Stimulated activated CD4-positive, alpha-beta T cell treated with anti-CD3 and anti-CD28 coated beads, Interleukin-4, amount 100 ng/mL, for 24 hours (primary cell): ENCODE results near the gene CACNA1G.

ENCODE experiments used
- DNase-seq: peaks from one replicate; pipeline ENCODE4 v3.0.0-alpha.2; 2020

CACNA1G gene

DNA sequence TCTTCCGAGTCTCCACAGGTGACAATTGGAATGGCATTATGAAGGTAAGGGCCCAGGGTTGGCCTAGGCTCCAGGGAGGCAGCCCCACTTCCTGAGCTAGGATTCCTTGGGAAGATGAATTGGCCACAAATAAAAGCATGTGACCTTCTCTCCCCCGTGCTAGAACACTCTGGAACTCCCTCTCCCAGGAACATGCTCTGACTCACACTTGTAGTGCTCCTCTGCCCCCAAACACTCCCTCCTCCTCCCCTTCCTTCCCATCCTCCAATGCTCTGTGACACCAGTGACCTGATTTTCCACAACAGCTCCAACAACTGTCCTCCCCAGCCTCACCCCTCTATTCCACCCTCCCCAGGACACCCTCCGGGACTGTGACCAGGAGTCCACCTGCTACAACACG, 57.8 kb downstream of the CACNA1G start:
- DNase-seq: no peak

DNA sequence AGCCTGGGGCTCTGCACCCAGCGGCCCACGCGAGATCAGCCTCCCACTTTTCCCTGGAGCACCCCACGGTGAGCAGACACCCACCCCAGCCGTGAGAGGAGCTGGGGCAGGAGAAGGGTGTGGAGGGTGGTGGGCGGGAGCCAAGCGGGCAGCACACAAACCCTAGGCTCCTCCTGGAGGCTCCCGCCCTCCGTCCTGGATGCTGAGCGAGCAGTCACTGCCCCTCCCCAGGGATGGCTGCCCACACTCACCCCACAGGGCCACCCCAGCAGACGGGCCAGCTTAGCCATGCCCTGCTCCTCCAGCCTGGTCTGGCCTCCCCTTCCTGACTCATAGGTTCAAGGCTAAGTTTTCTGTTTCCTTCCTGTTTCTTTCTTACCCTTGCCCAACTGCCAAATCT, 58.4 kb downstream of the CACNA1G start:
- DNase-seq: no peak

DNA sequence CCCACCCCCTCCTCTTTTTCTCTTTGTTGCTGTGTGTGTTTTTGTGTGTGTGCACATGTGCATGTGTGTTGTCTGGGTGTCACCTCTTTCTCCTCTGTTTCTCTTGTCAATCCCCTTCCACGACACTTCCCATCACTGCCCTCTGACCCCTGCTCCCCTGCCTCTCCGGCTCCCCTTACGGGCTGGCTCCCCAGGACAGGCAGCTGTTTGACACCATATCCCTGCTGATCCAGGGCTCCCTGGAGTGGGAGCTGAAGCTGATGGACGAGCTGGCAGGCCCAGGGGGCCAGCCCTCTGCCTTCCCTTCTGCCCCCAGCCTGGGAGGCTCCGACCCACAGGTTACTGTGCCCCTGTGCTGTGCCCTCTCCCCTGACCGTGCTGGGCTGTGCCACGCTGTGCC, 59.0 kb downstream of the CACNA1G start:
- no peak for DNase-seq

DNA sequence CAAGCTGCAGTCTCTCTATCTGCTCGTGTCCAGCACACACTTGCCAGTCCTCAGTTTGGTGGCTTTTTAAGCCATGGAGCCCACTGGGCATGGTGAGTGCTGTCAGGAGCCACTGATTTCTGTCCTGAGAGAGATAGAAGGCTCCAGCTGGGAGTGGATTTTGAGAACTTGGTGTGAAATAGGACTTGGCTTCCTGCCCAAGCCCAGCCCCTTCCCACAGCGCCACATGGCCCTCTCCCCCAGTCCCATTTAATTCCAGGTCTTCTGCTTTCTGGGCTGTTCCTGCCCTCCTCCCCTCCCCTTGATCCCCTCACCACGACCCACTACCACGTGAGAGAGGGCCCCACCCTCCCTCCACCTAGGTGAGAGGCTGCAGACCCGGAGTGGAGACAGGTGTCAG, 59.7 kb downstream of the CACNA1G start:
- DNase-seq: no peak

DNA sequence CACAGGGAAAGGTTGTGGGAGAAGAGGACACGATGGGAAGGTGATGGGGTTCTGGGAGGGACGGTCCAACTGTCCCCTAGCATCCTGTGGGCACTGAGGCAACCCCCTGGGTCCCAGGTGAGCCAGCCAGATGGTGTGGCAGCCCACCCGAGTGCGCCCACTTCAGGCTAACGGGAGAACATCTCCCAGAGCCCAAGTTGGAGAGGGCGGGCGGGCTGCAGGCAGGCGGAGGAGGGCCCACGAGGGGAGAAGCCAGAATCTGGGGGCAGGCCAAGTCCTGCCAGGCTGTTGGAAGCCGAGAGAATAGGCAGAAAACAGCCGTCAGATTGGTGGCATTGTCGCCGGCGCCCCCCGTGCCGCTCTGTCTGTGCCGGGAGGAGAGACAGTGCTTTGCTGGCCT, 60.3 kb downstream of the CACNA1G start:
- no peak for DNase-seq

DNA sequence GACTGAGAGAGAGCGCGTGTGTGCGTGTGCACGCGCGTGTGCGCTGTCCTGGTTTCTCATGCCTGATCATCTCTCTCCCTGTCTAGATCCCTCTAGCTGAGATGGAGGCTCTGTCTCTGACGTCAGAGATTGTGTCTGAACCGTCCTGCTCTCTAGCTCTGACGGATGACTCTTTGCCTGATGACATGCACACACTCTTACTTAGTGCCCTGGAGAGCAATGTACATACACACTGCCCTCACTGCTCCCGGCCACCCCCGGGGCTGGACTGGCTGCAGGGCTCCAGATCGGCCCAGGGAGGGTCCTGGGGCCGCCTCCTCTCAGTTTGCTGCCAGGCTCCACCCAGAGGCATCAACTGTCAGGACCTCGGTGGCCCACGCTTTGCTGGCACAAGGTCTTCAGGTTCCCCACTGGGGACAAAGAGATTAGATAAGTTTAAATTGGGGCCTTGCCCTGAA, 61.1 kb downstream of the CACNA1G start:
- no peak for DNase-seq

DNA sequence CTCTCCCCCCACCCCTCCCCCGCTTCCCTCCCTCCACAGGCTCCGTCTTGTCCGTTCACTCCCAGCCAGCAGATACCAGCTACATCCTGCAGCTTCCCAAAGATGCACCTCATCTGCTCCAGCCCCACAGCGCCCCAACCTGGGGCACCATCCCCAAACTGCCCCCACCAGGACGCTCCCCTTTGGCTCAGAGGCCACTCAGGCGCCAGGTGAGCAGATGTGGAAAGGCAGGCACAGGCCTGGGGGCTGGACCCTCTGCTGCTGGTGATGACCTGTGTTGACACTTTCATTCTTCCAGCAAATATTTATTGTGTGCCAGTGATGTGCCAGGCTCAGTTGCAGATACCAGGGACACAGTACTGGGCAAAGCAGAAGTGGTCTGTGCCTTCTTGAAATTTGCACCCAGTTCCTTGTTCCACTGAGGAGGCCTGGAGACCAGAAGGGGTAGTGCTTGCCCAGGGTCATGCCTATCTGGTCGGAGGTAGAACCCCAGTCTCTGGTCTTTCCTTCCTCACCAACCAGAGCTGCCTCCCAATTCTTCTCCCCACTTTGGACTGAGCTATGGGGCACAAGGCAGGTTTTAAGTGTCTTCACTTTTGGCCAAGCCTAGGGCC, 63.9 kb downstream of the CACNA1G start:
- no peak for DNase-seq

DNA sequence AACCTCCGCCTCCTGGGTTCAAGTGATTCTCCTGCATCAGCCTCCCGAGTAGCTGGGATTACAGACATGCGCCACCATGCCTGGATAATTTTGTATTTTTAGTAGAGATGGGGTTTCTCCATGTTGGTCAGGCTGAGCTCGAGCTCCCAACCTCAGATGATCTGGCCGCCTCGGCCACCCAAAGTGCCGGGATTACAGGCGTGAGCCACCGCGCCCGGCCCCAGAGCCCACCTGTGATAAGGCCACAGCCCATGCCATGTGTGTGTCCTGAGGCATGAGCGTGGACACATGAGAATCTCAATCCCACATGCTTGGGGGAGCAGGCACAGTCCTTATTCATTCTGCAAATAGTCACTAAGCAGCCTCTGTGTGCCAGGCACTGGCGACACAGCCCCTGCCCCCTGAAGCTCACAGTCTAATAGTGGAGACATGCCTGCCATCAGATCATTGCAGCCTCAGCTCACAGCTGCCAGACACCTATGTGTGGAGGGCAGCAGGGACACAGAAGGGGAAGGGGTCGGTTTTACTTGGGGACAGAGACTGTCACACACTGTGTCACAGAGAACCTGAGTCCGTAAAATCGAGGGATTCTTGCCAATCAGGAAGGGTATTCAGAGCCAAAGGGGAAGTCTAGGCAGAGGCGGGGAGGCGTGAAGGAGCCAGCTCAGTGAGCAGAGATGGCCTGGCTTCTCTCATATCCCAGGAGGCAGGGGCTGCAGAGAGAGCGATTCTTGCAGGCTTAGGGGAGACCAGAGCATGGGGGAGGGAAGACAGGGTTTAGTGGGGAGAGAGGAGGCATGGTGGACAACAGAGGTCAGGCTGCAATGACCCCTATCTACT, 64.7 kb downstream of the CACNA1G start:
- no peak for DNase-seq

DNA sequence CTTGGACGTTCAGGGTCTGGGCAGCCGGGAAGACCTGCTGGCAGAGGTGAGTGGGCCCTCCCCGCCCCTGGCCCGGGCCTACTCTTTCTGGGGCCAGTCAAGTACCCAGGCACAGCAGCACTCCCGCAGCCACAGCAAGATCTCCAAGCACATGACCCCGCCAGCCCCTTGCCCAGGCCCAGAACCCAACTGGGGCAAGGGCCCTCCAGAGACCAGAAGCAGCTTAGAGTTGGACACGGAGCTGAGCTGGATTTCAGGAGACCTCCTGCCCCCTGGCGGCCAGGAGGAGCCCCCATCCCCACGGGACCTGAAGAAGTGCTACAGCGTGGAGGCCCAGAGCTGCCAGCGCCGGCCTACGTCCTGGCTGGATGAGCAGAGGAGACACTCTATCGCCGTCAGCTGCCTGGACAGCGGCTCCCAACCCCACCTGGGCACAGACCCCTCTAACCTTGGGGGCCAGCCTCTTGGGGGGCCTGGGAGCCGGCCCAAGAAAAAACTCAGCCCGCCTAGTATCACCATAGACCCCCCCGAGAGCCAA, 65.6 kb downstream of the CACNA1G start:
- DNase-seq: peak; percentile 65

DNA sequence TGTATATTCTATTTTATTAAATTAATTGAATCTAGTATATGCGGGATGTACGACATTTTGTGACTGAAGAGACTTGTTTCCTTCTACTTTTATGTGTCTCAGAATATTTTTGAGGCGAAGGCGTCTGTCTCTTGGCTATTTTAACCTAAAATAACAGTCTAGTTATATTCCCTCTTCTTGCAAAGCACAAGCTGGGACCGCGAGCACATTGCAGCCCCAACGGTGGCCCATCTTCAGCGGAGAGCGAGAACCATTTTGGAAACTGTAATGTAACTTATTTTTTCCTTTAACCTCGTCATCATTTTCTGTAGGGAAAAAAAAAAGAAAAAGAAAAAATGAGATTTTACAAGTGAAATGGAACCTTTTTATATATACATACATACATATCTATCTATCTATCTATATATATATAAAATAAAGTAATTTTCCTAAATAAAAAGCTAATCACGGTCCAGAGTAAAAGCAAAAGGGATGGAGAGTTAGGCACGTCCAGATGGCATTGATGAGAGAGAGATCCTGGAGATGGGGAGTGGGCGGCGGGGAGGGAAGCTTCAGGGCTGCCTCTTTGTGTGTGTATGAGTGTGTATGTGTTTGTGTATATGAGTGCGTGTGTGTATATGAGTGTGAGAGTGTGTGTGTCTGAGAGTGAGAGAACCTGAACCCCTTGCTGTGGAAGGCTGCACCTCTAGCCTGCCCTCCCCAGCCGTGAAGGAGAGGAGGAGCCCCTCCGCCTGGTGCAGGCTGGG, 66.7 kb downstream of the CACNA1G start:
- no peak for DNase-seq

DNA sequence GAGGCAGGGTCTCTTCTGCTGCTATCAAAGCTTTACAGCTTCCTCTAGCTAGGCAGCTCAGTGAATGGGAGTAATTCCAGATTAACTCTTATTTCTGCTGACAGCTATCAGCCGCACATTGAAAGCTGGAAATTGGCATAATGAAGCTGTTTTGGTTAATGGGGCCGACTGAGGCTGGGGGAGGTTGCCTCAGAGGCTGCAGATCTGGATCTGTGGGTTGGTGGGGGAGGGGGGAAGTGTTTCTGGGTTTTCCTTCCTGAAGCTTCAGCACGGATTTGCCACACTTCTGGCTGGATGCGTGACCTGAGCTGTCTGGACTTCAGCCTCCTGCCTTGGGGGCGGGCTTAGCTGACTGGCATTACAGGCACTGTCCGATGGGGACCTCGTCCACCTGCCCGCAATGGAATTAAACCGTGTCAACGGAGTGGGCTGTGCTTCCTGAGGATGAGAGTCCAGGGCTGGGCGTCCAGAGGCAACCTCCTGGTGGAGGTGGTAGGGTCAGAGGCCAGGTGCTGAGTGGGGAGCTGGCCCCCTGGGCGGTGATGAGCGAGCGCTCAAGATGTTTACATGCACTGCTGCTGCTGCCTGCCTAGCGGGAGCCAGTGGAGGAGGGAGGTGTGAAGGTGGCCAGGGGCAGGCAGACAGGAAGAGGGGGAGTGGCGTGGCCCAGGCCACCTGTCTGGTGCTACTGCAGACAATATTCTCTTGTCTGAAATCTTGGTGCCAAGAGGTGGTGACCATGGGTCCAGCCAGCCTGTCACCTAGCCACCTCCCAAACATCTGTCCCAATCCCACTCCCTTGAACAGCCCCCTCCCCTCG, 67.5 kb downstream of the CACNA1G start:
- no peak for DNase-seq

DNA sequence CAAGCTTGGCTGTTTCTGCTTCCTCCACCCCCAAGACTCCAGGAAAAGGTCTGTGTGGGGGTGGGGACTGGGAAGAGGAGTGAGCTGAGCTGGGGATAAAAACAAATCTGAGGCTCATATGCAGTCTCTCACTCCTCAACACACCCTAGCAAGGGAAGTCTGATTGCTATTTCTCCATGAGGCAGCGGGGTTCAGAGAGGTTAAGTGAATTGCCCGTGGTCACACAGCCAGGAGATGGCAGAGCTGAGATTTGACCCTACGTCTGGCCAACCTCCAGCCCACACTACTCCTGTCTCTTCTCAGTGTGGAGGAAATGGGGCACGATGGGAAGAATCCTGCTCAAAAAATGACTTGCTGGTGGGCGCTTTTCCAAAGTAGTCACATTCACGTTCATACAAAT, 69.4 kb downstream of the CACNA1G start:
- no peak for DNase-seq

DNA sequence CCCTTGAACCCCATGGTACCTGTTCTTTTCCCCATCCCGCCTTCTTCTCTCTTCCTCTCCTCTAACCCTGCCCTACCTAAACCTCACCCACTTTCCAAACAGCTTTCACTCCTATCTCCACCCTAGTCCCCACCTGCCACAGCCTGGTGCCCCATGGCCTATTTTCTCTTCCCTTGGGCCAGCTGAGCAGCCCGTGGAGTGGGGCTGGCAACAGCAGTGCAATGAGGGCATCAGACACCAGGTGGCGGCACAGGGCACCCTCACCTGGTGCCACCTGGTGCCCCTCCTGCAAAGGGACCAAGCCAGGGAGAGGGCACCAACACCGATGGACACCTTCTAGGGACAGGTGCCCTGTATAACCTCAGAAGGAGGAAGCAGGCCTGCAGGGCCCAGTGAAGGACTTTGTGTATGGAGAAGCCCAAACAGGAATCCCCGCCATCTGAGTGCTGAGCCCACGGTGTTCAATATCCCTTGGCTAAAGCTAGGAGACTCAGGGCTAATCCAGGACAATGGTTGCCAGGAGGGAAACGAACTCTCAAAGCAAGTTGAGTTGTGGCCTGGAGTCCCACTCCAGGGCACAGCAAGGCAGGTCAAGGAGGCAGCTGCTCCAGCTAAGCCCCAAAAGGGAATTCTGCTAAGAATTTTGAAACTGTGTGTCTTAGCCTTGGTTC, 70.1 kb downstream of the CACNA1G start:
- DNase-seq: peak; percentile 61

DNA sequence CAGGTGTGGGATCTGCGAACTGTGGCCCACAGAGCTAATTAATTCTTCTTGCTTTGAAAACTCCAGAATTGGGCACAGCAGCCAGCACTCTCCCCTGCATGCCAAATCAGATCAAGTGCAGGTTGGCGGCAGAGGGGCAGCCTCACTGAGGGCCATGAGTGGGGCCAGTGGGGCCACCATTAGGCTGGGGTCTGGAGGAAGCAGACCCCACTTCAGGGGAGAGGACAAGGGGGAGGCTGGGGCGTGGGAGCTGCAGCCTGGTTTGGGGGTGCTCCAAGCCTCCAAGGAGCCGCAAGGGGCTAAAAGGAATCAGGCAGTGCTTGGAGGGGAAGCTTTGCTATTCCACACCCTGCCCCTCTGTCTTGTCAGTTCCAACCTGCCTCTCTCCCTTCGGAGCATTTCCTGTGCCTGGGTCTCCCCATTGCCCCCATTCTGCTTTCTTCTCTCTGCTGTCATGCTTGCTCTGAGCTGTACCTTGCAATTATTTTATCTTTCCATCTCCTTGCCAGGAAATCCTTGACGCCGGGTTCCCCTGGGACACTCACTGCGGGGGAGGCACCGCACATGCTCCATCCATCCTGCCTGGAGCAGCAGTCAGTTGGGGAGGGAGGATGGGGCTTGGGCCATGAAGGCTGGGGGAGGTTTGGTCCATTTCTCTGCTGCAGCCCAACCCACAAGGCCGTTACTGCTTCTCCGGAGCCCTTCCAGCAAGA, 70.8 kb downstream of the CACNA1G start:
- DNase-seq: no peak

DNA sequence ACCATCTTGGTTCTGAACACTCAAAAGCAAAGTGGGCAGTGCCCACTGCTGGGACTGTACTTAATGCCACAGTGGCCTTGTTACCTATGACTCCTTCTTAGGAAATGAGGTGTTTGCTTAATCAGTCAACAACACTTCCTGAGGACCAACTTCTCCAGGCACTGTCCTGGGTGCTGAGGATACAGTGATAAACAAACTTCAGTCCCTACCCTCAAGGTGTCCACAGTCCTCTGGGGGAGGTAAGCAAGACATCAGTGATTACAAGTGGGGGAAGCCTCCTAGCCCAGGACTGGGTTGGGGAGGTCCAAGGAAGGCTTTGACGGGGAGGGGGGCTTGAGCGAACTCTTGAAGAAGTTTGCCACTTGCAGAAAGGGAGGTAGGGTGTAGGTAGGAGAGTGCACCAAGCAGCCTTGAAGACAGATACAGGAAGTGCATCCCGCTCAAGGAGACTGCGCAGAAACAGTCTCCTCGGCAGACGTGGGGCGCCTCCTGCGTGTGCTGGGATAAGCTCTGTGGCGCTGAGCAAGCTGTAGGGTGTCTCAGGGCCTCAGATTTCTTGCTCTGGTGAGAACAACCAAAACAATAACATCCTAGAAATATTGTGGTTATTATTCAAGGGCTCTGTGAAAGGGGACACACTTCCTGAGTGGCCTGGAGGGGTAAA, 71.5 kb downstream of the CACNA1G start:
- no peak for DNase-seq

DNA sequence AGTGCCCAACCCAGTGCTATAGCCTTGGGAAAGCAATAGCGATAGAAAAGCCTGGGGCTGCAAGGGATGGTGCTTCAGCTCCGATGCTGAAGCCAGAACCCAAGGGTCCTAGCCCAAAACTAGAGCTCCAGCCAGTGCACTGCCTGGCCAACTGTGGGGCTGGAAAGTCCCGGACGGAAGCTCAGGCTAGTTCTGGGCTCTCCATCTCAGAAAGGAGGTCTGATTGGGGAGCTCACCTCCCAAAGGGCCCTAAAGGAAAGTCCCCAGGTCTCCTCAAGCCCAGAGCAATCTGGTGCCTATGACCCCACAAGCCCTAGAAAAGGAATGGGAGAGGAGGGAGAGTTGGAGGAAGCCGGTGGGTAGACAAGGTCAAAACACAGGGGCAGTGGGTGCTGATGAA, 72.1 kb downstream of the CACNA1G start:
- DNase-seq: no peak

DNA sequence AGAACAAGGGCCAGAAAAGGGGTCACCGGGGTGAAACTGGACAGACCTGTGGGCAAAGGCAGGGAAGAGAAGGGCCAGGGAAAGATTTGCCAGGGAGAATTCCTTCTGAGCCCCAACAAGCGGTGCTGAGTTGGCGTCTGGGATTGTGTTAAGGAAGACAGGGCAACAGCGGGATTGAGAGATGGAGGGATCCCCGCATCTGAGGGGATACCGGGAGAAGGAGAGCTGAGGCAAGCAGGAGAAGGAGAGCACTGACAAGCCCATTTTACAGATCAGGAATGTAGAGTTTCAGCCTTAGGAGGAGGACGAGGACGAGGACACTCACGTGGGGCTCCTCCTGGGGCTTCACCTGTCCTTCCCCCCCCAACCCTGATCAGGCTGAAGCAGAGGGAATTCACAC, 73.2 kb downstream of the CACNA1G start:
- no peak for DNase-seq

DNA sequence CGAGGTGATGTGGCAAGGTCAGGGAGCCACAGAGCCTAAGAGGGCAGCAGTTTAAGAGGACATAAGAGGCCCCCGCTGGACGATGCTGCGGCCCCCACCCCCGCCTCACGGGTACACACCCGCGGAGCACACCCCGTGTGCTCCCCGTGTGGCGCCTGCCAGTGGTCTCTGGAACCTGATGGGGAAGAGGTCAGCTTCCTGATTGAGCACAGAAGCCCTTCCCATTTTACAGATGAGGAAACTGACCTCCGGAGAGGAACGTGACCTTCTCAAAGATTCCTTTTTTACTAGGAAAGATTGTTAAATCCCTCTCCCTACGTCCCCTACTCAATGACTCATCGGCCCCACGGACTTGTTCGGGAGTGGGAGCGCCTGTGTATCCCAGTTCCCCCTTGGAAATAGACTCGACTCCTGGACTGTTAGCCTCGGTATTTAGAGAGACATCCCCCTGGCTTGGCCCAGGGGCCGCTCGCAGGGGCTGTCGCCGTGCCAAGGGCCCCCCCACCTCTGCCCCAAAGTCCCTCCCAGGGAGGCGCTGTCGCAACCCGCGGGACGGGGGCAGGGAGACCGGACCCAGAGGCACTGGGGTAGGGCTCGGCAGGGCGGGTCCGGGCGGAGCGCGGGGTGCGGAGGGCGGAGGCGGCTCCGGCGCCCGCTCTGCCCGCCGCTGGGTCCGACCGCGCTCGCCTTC, 73.9 kb downstream of the CACNA1G start, which contains the start of gene ABCC3:
ABCC3 (plus strand) TSS at position 658 of the 691 bp plus-strand sequence. CDS start 56 bp downstream, outside the sequence.
- no peak for DNase-seq

DNA sequence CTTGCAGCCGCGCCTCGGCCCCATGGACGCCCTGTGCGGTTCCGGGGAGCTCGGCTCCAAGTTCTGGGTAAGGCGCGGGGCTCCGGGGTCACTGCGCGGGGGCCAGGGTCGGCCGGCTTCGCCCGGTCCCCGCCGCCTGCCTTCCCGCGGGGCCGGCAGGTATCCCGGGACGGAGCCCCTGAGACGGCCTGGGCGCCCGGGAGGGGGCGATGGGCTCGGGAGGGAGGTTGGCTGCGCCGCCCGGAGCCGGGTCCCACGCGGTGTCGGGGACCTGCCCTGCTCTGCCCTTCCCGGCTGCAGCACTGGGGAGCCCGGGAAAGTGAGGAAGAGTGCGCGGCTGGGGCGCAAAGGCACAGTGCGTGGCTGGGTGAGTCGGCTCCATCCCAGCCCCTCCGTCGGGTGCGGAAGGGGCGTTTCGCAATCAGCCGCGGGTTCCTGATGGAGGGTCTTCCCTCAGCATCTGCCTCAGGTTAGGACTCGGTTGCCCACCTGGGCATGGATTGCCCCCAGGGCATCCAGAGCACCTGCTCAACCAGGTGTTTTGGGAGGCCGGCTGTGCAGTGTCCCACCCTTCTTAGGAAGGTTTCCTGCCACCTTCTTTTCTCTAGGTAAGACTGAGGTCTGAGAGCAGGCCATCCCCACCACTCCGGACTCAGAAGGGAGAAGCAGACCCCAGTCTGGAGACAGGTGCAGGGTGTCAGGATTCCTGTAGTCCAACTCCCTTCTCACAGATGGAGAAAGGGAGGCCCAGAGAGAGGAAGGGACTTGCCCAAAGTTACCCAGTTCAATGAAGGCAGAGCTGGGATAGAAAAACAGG, 74.6 kb downstream of the CACNA1G start:
- no peak for DNase-seq
